ENCODE data around the gene C2CD3. TPM values are rescaled to one million over a fixed set of nuclear protein-coding genes. Genes with fewer than 3 reads are reported as not detected.
"Not testable (repeated sequence)": the region's sequence is repeated elsewhere in the genome, so short reads cannot be mapped to it uniquely, and the experiment has no call there.

Gene C2CD3
- total and polyA plus RNA-seq, 4 experiments from 2014 or later: 4.5 to 52.7 (median 26.5) TPM

- no peak overlapping the region for H3K4me3 Mint-ChIP-seq
These were observed 101.4 kb downstream of the C2CD3 start for GRCh38 chr11:74069146-74070046.

GRCh38 chr11:74066663-74067062 is 104.1 kb downstream of the C2CD3 start:
- CTCF ChIA-PET (ENCODE audit: partially characterized antibody); H3K27ac ChIP-seq (ENCODE audit: low read depth, low read length); H3K9me3 ChIP-seq (ENCODE audit: control insufficient read depth in 1 of 2, low read length in 2 of 2); DNase-seq; H3K9me3 Mint-ChIP-seq; H3K27me3 ChIP-seq (ENCODE audit: insufficient read depth, low read length); H3K27me3 Mint-ChIP-seq; intact Hi-C loops (cut with micrococcal nuclease); H3K4me3 Mint-ChIP-seq; H3K4me1 ChIP-seq (ENCODE audit: insufficient read depth, low read length); H3K4me3 ChIP-seq (ENCODE audit: low read length in 2 of 2); H3K36me3 ChIP-seq (ENCODE audit: insufficient read depth, low read length): not testable (repeated sequence)
- Mint-ChIP-seq H3K27ac (peak overlapping the region in 4 of 7 donors; percentile 1 to 58 (median 25)), H3K4me1 (peaks cover 4 to 17% (median 7%) of the 10 kb centered on the region in 4 donors), H3K36me3 (peaks cover 43 to 55% of the 10 kb centered on the region in 2 donors)
- POLR2A ChIA-PET (ENCODE audit: partially characterized antibody): interaction anchor here (0.6 kb wide), 1 partner anchor 69 kb away, joined by 4 read pairs; no protein-coding TSS in a partner anchor

More at GRCh38 chr11:74069146-74070046, 101.4 kb downstream of the C2CD3 start:
- H3K4me1 ChIP-seq (ENCODE audit: insufficient read depth, low read length): no peaks in the 10 kb centered on the region
- Mint-ChIP-seq H3K9me3 (peaks cover 0 to 3% (median 0%) of the 10 kb centered on the region in 8 donors), H3K27ac (peak overlapping the region in 1 of 7 donors; percentile 51), H3K36me3 (peaks cover 55% of the 10 kb centered on the region in 2 donors), H3K4me1 (peaks cover 0 to 9% (median 6%) of the 10 kb centered on the region in 4 donors), H3K27me3 (no peaks in the 10 kb centered on the region)
- ChIA-PET CTCF (ENCODE audit: partially characterized antibody) (interaction anchor here (0.7 to 1.3 kb wide), 4 partner anchors 17 to 109 kb away, joined by 3 read pairs; no protein-coding TSS in a partner anchor), POLR2A (ENCODE audit: partially characterized antibody) (interaction anchor here (0.9 to 1.6 kb wide), 3 partner anchors 75 to 96 kb away, joined by 3 to 4 read pairs (median 4); no protein-coding TSS in a partner anchor)
- H3K4me3 ChIP-seq (ENCODE audit: low read length in 2 of 2): no peak overlapping the region
- peaks cover 13% of the 10 kb centered on the region for H3K36me3 ChIP-seq (ENCODE audit: insufficient read depth, low read length)
- intact Hi-C loops (cut with micrococcal nuclease): no loop called here
- H3K9me3 ChIP-seq (ENCODE audit: control insufficient read depth in 1 of 2, low read length in 2 of 2): no peaks in the 10 kb centered on the region
- H3K27ac ChIP-seq (ENCODE audit: low read depth, low read length): no peak overlapping the region
- H3K27me3 ChIP-seq (ENCODE audit: insufficient read depth, low read length): no peaks in the 10 kb centered on the region
- no peak for DNase-seq

GRCh38 chr11:74065534-74065933 is 105.3 kb downstream of the C2CD3 start:
- H3K9me3 Mint-ChIP-seq; H3K4me3 ChIP-seq (ENCODE audit: low read length in 2 of 2); H3K27me3 ChIP-seq (ENCODE audit: insufficient read depth, low read length); H3K4me1 ChIP-seq (ENCODE audit: insufficient read depth, low read length); H3K36me3 ChIP-seq (ENCODE audit: insufficient read depth, low read length); H3K27ac ChIP-seq (ENCODE audit: low read depth, low read length); H3K9me3 ChIP-seq (ENCODE audit: control insufficient read depth in 1 of 2, low read length in 2 of 2); DNase-seq; H3K27me3 Mint-ChIP-seq; CTCF ChIA-PET (ENCODE audit: partially characterized antibody); H3K4me3 Mint-ChIP-seq; intact Hi-C loops (cut with micrococcal nuclease); H3K27ac Mint-ChIP-seq: not testable (repeated sequence)
- POLR2A ChIA-PET (ENCODE audit: partially characterized antibody): interaction anchor here (0.7 kb wide), 1 partner anchor 102 kb away, joined by 3 read pairs; no protein-coding TSS in a partner anchor
- peaks cover 4 to 17% (median 8%) of the 10 kb centered on the region in 4 donors for H3K4me1 Mint-ChIP-seq
- peaks cover 42 to 59% of the 10 kb centered on the region in 2 donors for H3K36me3 Mint-ChIP-seq

GRCh38 chr11:74063628-74064027 is 107.2 kb downstream of the C2CD3 start:
- H3K4me3 ChIP-seq (ENCODE audit: low read length in 2 of 2); H3K27me3 ChIP-seq (ENCODE audit: insufficient read depth, low read length); intact Hi-C loops (cut with micrococcal nuclease); H3K27ac ChIP-seq (ENCODE audit: low read depth, low read length); POLR2A ChIA-PET (ENCODE audit: partially characterized antibody); H3K9me3 ChIP-seq (ENCODE audit: control insufficient read depth in 1 of 2, low read length in 2 of 2); H3K4me3 Mint-ChIP-seq; H3K36me3 ChIP-seq (ENCODE audit: insufficient read depth, low read length); DNase-seq; H3K4me1 ChIP-seq (ENCODE audit: insufficient read depth, low read length); H3K9me3 Mint-ChIP-seq; H3K27me3 Mint-ChIP-seq; H3K27ac Mint-ChIP-seq: not testable (repeated sequence)
- Mint-ChIP-seq H3K36me3 (peaks cover 30 to 60% of the 10 kb centered on the region in 2 donors), H3K4me1 (peaks cover 4 to 17% (median 8%) of the 10 kb centered on the region in 4 donors)
- CTCF ChIA-PET (ENCODE audit: partially characterized antibody): interaction anchor here (0.6 kb wide), 1 partner anchor 177 kb away, joined by 3 read pairs; no protein-coding TSS in a partner anchor

- Mint-ChIP-seq H3K36me3 (peaks cover 34 to 55% of the 10 kb centered on the region in 2 donors), H3K4me1 (peaks cover 3 to 12% (median 6%) of the 10 kb centered on the region in 4 donors)
- POLR2A ChIA-PET (ENCODE audit: partially characterized antibody); H3K4me3 Mint-ChIP-seq; CTCF ChIA-PET (ENCODE audit: partially characterized antibody); H3K4me1 ChIP-seq (ENCODE audit: insufficient read depth, low read length); H3K9me3 Mint-ChIP-seq; intact Hi-C loops (cut with micrococcal nuclease); H3K27me3 ChIP-seq (ENCODE audit: insufficient read depth, low read length); H3K27me3 Mint-ChIP-seq; H3K36me3 ChIP-seq (ENCODE audit: insufficient read depth, low read length); H3K9me3 ChIP-seq (ENCODE audit: control insufficient read depth in 1 of 2, low read length in 2 of 2); H3K27ac Mint-ChIP-seq; H3K4me3 ChIP-seq (ENCODE audit: low read length in 2 of 2); DNase-seq; H3K27ac ChIP-seq (ENCODE audit: low read depth, low read length): not testable (repeated sequence)
These were observed 109.2 kb downstream of the C2CD3 start for GRCh38 chr11:74061599-74061998.

- Mint-ChIP-seq H3K27ac (no peak overlapping the region), H3K9me3 (no peaks in the 10 kb centered on the region), H3K27me3 (no peaks in the 10 kb centered on the region), H3K4me1 (peaks cover 2 to 10% (median 7%) of the 10 kb centered on the region in 4 donors), H3K4me3 (no peak overlapping the region), H3K36me3 (peaks cover 46 to 52% of the 10 kb centered on the region in 2 donors)
- no peaks in the 10 kb centered on the region for H3K9me3 ChIP-seq (ENCODE audit: control insufficient read depth in 1 of 2, low read length in 2 of 2)
- ChIA-PET CTCF (ENCODE audit: partially characterized antibody) (interaction anchor here (0.7 kb wide), 1 partner anchor 86 kb away, joined by 4 read pairs; no protein-coding TSS in a partner anchor), POLR2A (ENCODE audit: partially characterized antibody) (interaction anchor here (1.1 kb wide), 1 partner anchor 78 kb away, joined by 3 read pairs; no protein-coding TSS in a partner anchor)
- no peaks in the 10 kb centered on the region for H3K27me3 ChIP-seq (ENCODE audit: insufficient read depth, low read length)
- no peak overlapping the region for H3K4me3 ChIP-seq (ENCODE audit: low read length in 2 of 2)
- DNase-seq: no peak
- intact Hi-C loops (cut with micrococcal nuclease): no loop called here
- H3K27ac ChIP-seq (ENCODE audit: low read depth, low read length): no peak overlapping the region
- no peaks in the 10 kb centered on the region for H3K4me1 ChIP-seq (ENCODE audit: insufficient read depth, low read length)
- peaks cover 6% of the 10 kb centered on the region for H3K36me3 ChIP-seq (ENCODE audit: insufficient read depth, low read length)
These were observed 113.3 kb downstream of the C2CD3 start for GRCh38 chr11:74057249-74058151.

Measured in CD4-positive, alpha-beta memory T cell (primary cell).